Ecto neural progenitor cell (in vitro differentiated cells): Measurements from ENCODE around the gene KRTAP10-3.

Source experiments
- DNase-seq: peaks from one replicate; pipeline ENCODE4 v3.0.0-alpha.2; 2018; ENCODE audit warnings: low spot score

The KRTAP10-3 gene

DNA sequence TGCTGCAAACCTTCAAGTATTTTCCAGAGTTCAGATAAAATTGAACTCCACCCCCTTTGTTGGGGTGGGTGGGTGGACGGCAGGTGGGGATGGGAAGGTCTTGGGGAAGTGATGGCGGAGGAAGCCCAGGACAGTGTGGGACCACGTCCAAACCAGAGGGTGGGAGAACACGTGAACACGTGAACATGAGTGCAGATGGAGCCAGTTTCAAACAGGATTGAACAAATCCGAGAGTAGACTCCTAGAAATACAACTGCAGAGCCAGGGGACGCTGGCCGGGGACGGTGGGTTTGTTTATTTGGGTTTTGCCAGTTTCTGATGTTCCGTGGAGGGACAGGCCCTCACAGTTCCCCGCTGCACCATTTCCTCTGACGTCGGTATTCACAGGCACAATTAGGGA lies 10.2 kb downstream of the KRTAP10-3 start:
- no peak for DNase-seq

DNA sequence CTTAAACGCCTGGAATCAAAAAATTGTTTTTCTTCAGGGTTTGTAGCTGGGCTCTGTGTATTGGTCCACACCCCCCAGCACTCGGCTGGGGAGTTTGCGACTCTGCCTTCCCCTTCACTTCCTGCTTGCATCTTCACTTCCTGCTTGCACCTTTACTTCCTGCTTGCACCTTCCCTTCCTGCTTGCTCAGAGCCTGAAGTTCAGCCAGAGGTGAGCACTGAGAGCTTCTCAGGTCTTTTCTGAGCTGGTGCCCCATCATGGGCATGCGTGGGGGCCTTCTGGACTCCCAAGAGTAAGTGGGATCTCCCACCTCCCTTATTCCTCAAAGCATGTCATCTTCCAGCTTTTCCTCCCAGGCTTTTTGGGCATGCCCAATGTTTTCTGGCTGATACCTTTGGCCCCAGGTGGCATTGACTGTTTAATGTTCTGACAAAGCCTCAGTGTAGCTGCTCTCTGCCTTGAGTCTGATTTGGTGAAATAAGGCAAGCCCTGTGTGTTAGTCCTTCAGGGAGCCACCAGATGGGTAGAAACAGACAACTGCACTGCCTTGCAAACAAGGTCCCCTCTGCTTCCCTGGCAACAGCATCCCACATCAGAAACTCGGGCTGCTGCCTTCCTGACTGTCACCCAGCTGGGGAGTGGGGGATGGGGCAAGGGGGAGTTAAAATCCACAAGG lies 10.8 kb downstream of the KRTAP10-3 start:
- no peak for DNase-seq

DNA sequence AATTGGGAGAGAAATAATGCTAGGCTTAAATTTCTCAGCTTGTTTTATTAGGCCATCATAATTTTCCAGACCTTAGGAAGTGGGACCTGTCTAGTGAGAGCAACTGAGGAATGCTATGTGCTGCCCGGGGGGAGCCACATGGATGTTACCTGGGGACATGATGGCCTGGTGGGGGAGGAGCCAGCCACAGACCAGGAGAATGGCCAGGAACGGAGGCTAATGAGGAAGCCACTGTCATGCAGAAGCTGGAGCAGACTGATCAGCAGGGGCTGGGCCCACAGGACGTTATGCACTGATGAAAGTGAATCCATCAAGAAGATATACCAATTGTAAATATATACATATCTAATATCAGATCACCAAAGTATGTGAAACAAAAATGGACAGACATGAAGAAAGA lies 14.0 kb downstream of the KRTAP10-3 start:
- DNase-seq: no peak

DNA sequence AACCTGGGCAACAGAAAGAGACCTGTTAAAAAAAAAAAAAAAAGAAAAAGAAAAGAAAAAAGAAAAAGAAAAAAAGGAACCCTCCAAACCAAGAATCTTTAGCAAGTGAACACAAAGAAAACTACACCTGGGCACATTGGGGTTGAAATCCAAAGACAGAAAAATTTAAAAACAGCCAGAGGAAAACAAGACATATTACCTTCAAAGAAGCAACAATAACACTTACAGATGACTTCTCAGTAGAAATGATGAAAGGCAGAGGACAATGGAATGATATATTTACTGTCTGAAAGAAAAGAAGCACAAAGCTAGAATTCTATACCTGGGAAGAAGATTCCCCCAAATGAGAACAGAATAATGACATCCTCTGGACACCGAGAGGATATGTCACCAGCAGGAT lies 15.9 kb downstream of the KRTAP10-3 start:
- DNase-seq: no peak

DNA sequence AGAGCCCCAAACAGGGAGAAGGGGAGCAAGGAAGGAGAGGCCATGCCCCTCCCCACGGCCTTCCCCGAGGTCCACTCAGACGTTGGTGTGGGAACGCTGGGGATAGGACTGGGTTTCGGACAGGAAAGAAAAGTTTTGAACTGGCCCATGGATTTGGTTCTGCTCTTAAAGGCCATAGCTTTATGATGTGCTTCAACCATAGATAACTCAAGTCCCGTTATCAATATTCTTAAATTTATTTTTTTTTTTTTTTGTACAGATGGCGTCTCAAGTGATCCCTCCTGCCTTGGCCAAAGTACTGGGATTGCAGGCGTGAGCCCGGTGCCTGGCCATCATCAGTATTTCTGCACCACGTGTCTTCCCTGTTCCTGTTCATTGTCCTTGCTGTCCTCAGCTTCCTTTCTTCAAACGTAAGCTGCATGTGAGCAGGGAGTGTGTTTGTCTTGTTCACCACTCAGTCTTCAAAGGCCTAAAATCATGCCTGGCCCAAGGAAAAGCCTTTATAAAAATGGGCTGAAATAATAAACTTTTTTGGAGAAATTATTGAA lies 17.8 kb downstream of the KRTAP10-3 start:
- DNase-seq: no peak

DNA sequence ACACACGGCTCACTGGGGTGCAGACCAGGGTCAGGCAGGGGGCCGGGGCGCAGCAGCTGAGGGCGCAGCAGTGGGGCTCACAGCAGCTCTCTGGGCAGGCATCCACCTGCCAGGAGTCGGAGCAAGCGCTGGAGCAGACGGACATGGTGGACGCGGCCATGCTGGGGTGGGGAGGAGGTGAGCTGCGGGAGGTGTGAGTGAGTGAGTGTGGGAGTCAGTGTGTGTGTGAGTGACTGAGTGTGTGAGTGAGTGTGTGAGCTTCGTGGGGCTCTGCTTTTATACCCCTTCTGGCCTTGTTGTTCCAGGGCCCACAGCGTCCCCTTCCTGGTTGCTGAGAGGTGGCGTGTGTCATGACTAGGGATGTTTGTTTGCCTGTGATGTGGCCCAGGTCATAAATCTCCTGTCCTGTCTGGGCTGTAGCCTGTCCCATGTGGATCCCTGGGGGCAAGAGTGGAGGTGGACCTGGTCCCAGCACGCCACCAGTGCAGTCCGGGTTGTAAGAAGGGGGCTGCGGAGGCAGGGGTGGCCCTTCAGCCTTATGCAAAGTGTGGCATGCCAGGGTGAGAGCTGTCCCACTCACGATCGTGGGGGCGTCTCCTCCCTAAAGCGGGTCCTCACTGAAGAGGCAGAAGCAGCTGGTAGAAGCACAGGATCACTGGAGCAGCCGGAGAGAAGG lies 18.5 kb downstream of the KRTAP10-3 start, which contains the start of gene KRTAP10-1:
TSS of gene KRTAP10-1 (minus strand) at position 205 of the 676 bp plus-strand sequence. CDS start at position 160, 45 bp downstream.
- DNase-seq: no peak

DNA sequence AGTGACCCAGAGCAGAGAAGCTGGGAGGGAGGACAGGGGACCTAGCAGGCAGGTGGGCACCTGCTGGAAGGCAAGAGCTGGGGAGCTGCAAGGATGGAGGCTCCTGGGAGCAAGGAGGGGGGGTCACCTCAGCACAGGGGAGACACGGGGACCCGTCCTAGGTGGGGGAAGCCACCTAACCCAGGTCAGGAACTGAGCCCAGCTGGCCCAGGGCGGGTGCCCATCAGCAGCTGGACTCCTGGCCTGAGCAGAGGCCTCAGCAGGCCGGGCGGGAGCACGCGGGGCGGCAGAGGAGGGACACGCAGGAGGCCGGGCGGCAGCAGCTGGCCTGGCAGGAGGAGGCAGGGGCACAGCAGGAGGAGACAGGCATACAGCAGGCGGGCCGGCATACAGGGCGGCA lies 19.5 kb downstream of the KRTAP10-3 start:
- DNase-seq: no peak

DNA sequence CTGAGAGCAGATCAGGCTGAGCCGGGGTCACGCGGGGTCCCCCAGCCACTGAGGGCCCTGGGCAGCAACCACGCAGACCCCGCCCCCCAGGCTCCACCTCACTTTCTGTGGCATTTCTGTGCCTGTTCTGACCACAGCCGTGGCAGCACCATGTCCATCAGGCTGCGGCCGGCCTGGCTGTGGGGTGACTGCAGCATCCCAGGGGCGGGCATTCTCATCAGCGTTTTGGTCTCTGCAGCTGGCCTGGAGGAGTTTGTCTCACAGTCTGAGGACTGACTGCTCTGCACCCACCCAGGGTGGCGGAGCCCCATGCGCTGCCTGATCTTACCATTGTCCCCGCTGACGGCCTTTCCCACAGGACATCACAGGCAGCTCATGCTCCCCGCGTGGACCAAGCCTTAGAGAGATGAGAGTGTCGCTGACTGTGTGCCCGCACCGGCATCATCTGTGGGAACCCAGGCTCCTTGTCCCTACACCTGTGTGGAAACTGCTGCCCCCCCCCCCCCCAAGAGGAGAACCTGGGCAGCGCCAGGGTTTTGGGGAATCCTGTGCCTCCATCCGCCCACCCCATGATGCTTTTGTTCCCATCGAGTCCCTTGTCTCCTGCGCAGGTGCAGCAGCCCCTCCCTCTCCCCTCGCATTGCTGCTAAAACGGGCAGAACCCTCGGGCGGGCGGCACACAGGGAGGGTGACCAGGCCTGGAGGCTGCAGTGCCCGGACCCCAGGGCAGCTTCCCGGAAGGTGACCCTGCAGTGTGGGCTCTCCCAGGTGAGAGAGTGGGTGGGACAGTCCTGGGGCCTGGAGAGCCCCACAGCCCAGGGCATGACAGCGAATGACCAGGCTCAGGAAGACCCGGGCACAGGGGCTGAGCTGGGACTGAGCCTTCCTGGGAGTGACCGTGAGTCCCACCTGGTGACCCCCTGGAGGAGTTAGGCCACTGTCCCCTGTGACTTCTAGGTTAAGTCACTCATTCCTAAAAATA lies 20.4 kb downstream of the KRTAP10-3 start:
- no peak for DNase-seq

DNA sequence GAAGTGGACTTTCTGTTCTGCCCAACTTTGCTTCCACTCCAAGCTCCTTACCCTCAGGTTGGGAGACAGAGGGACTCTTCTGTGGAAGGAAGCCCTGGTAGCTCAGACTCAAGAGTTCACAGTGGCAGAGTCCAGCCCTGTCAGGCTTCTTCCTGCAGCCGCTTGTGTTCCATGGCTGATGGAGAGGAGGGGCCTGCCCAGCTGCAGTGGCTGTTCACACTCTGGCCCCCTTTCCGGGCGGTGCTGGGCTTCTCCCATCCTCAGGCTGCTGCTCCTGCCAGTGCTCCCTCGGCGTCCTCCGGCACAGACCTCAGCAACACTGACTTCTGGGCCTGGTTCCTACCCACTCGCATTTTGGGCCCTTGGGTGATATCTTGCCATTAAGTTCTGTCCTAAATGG lies 22.6 kb downstream of the KRTAP10-3 start:
- peak; percentile 48 for DNase-seq

DNA sequence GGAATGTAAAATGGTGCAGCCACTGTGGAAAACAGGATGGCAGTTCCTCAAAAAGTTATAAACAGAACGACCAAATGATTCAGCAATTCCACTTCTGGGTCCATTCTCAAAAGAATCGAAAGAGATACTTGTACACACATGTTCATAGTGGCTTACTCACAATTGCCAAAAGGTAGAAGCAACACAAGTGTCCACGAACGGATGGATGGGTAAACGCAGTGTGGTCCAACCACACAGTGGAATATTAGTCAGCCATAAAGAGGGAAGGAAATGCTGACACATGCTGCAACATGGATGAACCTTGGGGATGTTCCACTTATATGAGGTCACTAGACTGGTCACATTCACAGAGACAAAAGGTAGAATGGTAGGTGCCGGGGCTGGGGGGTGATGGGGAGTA lies 23.9 kb downstream of the KRTAP10-3 start:
- DNase-seq: no peak

DNA sequence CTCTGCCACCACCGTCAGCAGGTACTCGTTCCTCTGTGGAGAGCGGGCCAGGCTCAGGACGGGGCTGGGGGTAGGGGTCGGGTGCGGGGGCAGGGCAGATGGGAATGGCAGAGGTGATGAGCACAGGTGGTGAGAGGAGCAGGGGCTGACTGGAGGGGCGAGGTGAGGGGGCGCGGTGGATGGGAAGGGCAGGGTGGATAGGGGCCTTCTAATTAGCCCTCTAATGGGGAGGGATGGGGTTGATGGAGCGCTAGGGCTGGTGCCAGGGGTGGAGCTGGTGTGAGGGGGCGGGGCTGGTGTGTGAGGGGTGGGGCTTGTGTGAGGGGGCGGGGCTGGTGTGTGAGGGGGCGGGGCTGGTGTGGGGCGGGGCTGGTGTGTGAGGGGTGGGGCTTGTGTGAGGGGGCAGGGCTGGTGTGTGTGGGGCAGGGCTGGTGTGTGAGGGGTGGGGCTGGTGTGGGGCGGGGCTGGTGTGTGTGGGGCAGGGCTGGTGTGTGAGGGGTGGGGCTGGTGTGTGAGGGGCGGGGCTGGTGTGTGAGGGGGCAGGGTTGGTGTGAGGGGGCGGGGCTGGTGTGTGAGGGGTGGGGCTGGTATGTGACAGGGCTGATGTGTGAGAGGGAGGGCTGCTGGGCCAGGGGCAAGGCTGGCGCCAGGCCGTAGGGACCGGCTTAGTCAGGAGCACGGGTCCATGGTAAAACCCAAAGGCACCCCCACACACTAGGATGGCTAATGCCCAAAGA lies 24.5 kb downstream of the KRTAP10-3 start:
- DNase-seq: no peak

DNA sequence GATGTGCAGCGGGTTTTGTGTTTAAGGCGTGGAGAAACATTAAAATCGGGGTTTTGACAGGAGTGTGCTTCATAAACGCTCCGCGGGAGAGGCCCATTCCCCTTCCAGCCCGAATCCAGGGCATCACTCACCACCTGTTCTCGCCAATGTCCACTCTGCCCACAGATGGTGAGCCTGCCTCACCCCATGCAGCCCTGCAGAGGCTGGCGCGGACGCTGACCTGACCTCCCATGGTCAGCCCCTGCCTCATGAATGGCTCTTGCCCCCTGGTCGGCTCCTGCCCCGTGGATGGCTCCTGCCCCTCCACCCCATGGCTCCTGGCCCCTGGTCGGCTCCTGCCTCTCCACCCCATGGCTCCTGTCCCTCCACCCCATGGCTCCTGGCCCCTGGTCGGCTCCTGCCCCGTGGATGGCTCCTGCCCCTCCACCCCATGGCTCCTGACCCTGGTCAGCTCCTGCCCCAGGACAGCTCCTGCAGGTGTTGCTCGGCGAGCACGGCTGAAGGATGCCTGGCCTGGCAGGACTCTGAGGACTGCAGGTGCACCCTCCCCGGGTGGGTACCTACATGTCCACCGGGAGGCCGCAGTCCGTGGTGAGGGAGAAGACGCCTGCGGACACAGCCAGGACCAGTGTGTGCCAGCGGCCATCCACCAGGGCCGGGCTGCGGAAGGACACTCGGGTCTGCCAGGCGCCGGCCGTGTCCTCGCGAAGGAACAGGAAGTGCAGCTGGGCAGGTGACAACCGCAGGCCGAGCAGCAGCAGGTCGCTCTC lies 25.3 kb downstream of the KRTAP10-3 start:
- no peak for DNase-seq

DNA sequence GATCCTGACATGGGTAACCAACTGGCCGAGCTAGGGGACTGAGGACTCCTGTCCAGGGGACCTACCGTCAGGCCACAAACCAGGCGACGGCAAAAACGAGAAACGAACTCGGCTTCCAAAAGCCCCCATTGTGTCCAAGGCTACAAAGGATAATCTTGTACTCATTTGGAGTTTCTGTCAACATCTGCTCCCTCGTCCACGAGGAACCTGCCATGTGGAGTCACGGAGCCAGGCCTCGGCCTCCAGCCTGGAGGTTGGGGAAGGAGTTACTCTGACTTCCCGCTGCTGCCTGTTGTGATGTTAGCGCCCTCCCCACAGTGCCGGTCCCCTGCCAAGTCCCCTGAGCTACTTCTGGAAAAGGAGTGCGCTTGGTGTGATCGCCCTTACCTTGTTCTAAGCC lies 25.9 kb downstream of the KRTAP10-3 start:
- DNase-seq: no peak

DNA sequence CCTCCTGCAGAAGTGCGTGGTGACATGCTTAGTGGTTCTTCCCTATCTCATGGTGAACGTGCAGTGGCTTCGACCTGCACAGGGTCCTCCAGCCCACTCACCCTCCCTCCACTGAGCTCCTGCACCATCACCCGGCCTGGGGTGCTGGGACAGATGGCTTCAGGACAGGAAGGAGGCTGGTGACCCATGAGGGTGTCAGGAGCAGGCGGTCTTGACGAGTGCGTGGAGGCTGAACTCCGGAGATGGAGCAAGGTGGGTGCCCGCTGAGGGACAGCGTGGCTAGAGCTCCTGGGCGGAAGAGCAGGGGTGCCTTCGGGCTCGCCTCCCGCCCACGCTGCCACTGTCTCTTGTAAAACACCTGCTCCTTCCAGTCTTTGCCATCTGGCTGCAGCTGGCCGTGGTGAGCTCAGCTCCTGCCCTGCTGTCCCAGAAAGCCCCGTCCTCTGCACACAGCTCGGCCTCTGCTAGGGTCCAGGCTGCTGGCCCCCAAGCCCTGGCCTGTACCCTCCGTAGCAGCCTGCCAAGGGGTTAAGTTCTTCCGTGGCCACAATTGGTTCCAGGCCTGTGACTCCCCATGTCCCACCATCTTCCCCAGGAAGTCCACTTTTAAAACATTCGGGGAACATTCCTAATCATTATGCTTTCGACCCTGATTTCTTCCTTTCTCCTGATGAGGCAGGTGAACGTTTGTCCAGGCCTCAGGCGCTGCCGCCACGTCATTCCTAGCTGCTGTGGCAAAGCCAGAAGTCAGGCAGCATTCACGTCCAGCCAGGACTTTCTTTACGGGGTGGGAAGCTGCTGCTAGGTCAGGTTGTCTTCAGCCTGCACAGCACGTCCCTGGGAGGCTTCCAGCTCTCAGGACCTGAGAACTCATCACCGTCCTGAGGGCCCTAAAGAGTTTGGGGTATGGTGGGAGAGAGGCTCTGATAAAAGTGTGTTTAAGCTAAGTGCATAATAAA lies 26.7 kb downstream of the KRTAP10-3 start:
- no peak for DNase-seq

DNA sequence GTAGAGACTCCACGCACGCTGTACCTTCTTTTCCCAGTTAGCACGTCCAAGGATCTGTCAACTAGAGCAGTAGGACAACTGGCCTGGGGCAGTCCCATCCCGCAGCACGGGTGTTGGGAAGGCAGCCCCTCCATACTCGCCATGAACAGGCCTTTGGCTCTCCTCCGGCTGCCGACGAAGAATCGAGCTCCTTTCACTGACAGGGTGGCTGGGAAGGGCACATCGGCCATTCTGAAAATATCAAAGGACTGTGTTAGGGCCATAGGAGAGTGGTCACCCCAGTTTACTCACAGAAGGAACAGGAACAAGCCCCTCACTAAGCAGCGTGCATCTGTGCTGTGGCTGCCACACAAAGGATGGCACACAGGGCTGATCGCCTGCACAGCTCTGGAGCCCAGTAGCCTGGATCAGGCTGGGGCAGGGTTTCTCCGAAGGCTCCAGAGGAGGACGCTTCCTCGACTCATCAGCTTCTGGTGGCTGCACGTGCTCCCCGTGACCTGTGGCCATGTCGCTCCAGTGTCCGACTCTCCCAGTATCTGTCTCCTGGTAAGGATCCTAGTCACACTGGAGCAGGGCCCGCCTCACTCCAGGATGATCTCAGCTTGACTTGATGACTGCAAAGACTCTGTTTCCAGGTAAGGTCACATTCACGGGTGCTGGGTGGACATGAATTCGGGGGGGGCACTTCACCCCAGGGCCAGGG lies 27.5 kb downstream of the KRTAP10-3 start:
- DNase-seq: no peak

DNA sequence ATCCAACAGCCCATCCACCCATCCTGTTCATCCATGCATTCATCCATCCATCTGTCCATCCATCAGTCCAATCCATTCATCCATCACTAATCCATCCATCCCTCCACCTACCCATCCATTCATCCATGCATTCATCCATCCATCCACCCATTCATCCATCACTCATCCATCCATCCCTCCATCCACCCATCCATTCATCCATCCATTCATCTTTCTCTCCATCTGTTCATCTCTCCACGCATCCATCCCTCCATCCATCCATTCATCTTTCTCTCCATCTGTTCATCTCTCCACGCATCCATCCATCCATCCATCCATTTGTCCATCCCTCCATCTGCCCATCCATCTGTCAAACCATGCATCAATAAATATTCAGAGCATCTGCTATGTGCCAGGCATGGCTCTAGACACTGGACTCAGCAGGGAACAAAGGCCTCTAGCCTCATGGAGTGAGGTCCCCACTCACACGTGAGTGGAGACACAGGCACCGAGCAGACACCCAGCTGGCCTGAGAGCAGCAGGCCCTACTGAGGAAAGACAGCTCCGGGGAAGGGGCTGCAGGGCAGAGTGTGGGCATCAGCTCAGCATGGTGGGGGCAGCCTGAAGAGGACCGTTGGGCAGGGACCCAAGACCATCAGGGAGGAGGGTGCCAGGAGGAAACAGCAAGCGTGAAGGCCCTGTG lies 28.2 kb downstream of the KRTAP10-3 start:
- no peak for DNase-seq

DNA sequence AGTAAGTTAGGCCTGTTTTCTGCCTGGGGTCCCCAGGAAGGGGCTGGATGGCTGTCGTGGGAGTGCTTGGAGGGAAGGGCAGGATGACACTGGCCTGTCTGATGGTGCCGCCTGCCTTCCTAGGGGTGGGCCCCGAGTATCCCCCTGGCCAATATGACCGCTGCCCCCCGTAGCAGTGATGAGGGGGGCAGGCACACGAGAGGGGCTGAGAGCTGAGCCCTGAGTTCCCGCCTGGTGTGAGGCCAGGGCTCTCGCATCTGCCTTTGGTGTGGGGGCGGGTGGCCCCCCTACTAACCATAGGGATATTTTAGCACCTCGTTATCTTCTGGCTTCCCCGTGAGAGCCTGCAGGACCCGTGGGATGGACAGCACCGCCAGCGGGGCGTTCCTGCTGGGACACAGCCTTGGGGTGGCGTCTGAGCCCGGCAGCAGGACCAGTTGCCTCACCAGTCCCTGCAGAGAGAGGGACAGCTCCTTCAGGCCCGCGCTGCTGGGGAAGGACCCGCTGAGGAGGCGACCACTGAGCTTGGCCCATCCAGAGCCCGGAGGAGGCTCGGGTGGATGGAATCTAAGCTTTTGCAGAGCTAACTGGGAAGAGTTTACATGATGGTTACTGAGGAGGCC lies 29.0 kb downstream of the KRTAP10-3 start:
- DNase-seq: no peak

DNA sequence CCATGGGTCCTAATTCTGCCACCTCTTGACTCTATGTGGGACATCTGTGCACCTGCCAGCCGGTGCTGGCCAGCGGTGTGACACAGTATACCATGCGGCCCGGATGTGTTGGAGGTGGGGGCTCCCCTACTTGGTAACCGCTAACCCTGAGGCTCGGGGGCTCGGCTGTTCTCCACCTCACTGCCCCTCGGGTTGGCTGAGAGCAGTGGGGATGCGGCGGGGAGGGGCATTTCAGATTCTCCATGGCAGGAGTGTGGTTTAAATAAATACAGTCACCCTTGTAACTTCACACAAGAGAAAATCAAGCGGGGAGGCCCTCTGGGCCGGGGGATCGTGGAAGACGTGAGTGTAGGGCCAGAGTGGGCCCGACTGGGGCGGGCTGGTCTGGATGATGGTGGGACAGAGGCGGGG lies 29.6 kb downstream of the KRTAP10-3 start:
- no peak for DNase-seq
